H9 (cell line): ENCODE data around the gene SH3TC1. TPM values are rescaled to one million over a fixed set of nuclear protein-coding genes. Genes with fewer than 3 reads are reported as not detected.
A peak's percentile ranks its signal among the peaks of the same experiment; 100 is the strongest.

Source experiments
- DNase-seq: peaks from one replicate; pipeline ENCODE4 v3.0.0-alpha.2; 2017
- H2AFZ ChIP-seq: one replicate; pipeline ENCODE4 v1.6.1; 2013; ENCODE audit warnings: mild to moderate bottlenecking, low read length, control low read depth, moderate library complexity
- H2AK5ac ChIP-seq: 2 replicates; pipeline ENCODE4 v1.6.1; 2013; ENCODE audit warnings: low read length, control low read depth, mixed read lengths; ENCODE audit not compliant: insufficient read length
- H2BK120ac ChIP-seq: one replicate; pipeline ENCODE4 v1.6.1; 2013; ENCODE audit warnings: low read depth, mild to moderate bottlenecking, low read length, control low read depth, inconsistent platforms; ENCODE audit not compliant: poor library complexity, severe bottlenecking
- H2BK12ac ChIP-seq: 2 replicates; pipeline ENCODE4 v1.6.1; 2013; ENCODE audit warnings: low read length, control low read depth, mixed read lengths, low read depth; ENCODE audit not compliant: insufficient read length
- H2BK15ac ChIP-seq: 2 replicates; pipeline ENCODE4 v1.6.1; 2013; ENCODE audit warnings: low read depth, low read length, control low read depth
- H2BK20ac ChIP-seq: one replicate; pipeline ENCODE4 v1.6.1; 2013; ENCODE audit warnings: low read depth, mild to moderate bottlenecking, low read length, control low read depth, inconsistent platforms; ENCODE audit not compliant: poor library complexity, severe bottlenecking
- H2BK5ac ChIP-seq: 2 replicates; pipeline ENCODE4 v1.6.1; 2013; ENCODE audit warnings: low read length, control low read depth, mixed read lengths; ENCODE audit not compliant: insufficient read length
- H3K14ac ChIP-seq: 2 replicates; pipeline ENCODE4 v1.6.1; 2013; ENCODE audit warnings: low read length, control low read depth; ENCODE audit not compliant: insufficient read depth
- H3K18ac ChIP-seq: 2 replicates; pipeline ENCODE4 v1.6.1; 2013; ENCODE audit warnings: low read depth, mild to moderate bottlenecking, mixed read lengths, low read length, control low read depth; ENCODE audit not compliant: insufficient read length
- H3K23ac ChIP-seq: 2 replicates; pipeline ENCODE4 v1.6.1; 2013; ENCODE audit warnings: low read length, control low read depth, mixed read lengths, low read depth; ENCODE audit not compliant: insufficient read length
- H3K23me2 ChIP-seq: 2 replicates; pipeline ENCODE4 v1.6.1; 2013; ENCODE audit warnings: low read depth, mild to moderate bottlenecking, mixed read lengths, low read length, control low read depth; ENCODE audit not compliant: insufficient read length, poor library complexity, severe bottlenecking
- H3K27ac ChIP-seq: 2 replicates; pipeline ENCODE4 v1.5.1; 2013; ENCODE audit warnings: low read length, control low read depth, mixed read lengths, low read depth; ENCODE audit not compliant: insufficient read length
- H3K27me3 ChIP-seq: 2 replicates; pipeline ENCODE4 v1.6.1; 2013; ENCODE audit warnings: low read length, control low read depth, inconsistent platforms; ENCODE audit not compliant: insufficient read depth
- H3K4ac ChIP-seq: 2 replicates; pipeline ENCODE4 v1.6.1; 2013; ENCODE audit warnings: low read depth, mild to moderate bottlenecking, control low read depth, inconsistent platforms, low read length, moderate library complexity
- H3K4me1 ChIP-seq: 2 replicates; pipeline ENCODE4 v1.6.1; 2013; ENCODE audit warnings: low read length, control low read depth, inconsistent platforms; ENCODE audit not compliant: insufficient read depth
- H3K4me2 ChIP-seq: 2 replicates; pipeline ENCODE4 v1.6.1; 2013; ENCODE audit warnings: low read length, control low read depth, mixed read lengths; ENCODE audit not compliant: insufficient read length, insufficient read depth
- H3K56ac ChIP-seq: 2 replicates; pipeline ENCODE4 v1.6.1; 2013; ENCODE audit warnings: low read depth, mild to moderate bottlenecking, mixed read lengths, low read length, control low read depth; ENCODE audit not compliant: insufficient read length
- H3K79me1 ChIP-seq: 2 replicates; pipeline ENCODE4 v1.6.1; 2013; ENCODE audit warnings: low read depth, mild to moderate bottlenecking, moderate library complexity, low read length, control low read depth, inconsistent platforms; ENCODE audit not compliant: insufficient read depth, poor library complexity, severe bottlenecking
- H3K79me2 ChIP-seq: 2 replicates; pipeline ENCODE4 v1.6.1; 2013; ENCODE audit warnings: low read length, control low read depth, inconsistent platforms; ENCODE audit not compliant: insufficient read depth
- H3K9ac ChIP-seq: 2 replicates; pipeline ENCODE4 v1.6.1; 2013; ENCODE audit warnings: low read length, control low read depth, mixed read lengths; ENCODE audit not compliant: insufficient read length; ENCODE audit errors: extremely low read depth
- H3K9me3 ChIP-seq: one replicate; pipeline ENCODE4 v1.6.1; 2013; ENCODE audit warnings: low read depth, low read length, inconsistent platforms; ENCODE audit not compliant: control insufficient read depth
- H3T11ph ChIP-seq: one replicate; pipeline ENCODE4 v1.6.1; 2013; ENCODE audit warnings: mild to moderate bottlenecking, low read length, control low read depth, inconsistent platforms
- H4K20me1 ChIP-seq: one replicate; pipeline ENCODE4 v1.6.1; 2013; ENCODE audit not compliant: control insufficient read depth, insufficient read length, insufficient read depth
- H4K5ac ChIP-seq: 2 replicates; pipeline ENCODE4 v1.6.1; 2013; ENCODE audit warnings: low read depth, mild to moderate bottlenecking, mixed read lengths, low read length, control low read depth; ENCODE audit not compliant: insufficient read length
- H4K8ac ChIP-seq: replicated peaks from 2 replicates; pipeline ENCODE4 v1.6.1; 2013; ENCODE audit warnings: low read length, control low read depth, mixed read lengths, low read depth; ENCODE audit not compliant: insufficient read length
- H4K91ac ChIP-seq: 2 replicates; pipeline ENCODE4 v1.6.1; 2013; ENCODE audit warnings: low read depth, mild to moderate bottlenecking, moderate library complexity, mixed read lengths, low read length, control low read depth; ENCODE audit not compliant: insufficient read length
- H3K27ac Mint-ChIP-seq, 3 experiments: 2 replicates in 2 of 3; 3 replicates in 1 of 3; pipeline ENCODE4 v1.8.0; 2020 to 2021; ENCODE audit warnings: mixed read lengths in 3 of 3, mild to moderate bottlenecking in 1 of 3, moderate library complexity in 1 of 3
- H3K27me3 Mint-ChIP-seq: 2 replicates; pipeline ENCODE4 v1.8.0; 2021; ENCODE audit warnings: low read depth, mild to moderate bottlenecking, moderate library complexity, mixed read lengths
- H3K36me3 Mint-ChIP-seq, 3 experiments: 2 replicates in 2 of 3; 3 replicates in 1 of 3; pipeline ENCODE4 v1.8.0; 2020 to 2021; ENCODE audit warnings: low read depth in 3 of 3, mixed read lengths in 3 of 3; ENCODE audit not compliant: insufficient read depth in 1 of 3
- H3K4me1 Mint-ChIP-seq, 2 experiments: 2 replicates each; pipeline ENCODE4 v1.8.0; 2020; ENCODE audit warnings: mixed read lengths in 2 of 2
- H3K4me3 Mint-ChIP-seq, 2 experiments: 2 replicates in 1 of 2; 3 replicates in 1 of 2; pipeline ENCODE4 v1.8.0; 2020 to 2021; ENCODE audit warnings: mild to moderate bottlenecking in 2 of 2, mixed read lengths in 2 of 2, moderate library complexity in 1 of 2
- H3K9me3 Mint-ChIP-seq, 2 experiments: 2 replicates in 1 of 2; 3 replicates in 1 of 2; pipeline ENCODE4 v1.8.0; 2020; ENCODE audit warnings: mild to moderate bottlenecking in 2 of 2, mixed read lengths in 2 of 2, moderate library complexity in 1 of 2
- WGBS: extraction: QIAGEN DNeasy Blood & Tissue Kit; methylation state at CpG from one replicate; pipeline ENCODE4 v1.1.7; 2013; ENCODE audit warnings: missing lambda C conversion rate, low lambda C conversion rate, mixed read lengths; ENCODE audit not compliant: insufficient read length; ENCODE audit errors: extremely low coverage; 5-methylcytosine and 5-hydroxymethylcytosine counted together
- total RNA-seq: library from RNA; stranded (reverse); gene quantifications from 2 replicates; pipeline ENCODE4 v1.2.1, GENCODE V29; 2021
- TF ChIP-seq, protein P1 (sequence below): fragments of 200-600 bp; sonication (generic); conservative IDR thresholded peaks from 3 replicates; pipeline ENCODE4 v1.8.0; 2021; ENCODE audit warnings: antibody characterized with exemption, mild to moderate bottlenecking

The SH3TC1 gene
- total RNA-seq, 1 experiment from 2014 or later = 0.74 TPM

DNA sequence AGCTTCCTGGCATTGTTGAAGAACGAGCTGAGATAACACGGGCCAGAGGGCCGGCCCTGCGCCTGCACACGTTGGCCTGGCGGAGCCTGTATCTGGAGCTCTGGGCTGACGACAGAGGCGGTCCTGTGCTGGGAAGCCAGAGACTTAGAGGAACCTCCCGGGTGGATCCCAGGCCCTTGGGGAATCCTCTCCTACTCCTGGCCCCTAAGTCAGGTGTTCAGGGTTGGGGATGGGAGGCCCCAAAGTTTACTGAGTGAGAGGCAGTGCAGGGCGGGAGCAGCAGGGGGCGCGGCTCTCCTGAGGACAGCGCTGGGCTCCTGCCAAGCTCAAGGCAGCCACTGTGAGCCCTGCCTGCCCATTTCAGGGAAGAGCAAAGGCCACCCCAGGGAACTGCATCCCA, 68.0 kb downstream of the SH3TC1 start:
- H3K14ac ChIP-seq = no peak overlapping the region
- no peak overlapping the region for H2AK5ac ChIP-seq
- H3K36me3 Mint-ChIP-seq = no peaks in the 10 kb centered on the region
- H3T11ph ChIP-seq = no peak overlapping the region
- H3K9ac ChIP-seq = no peak overlapping the region
- no peak overlapping the region for H4K5ac ChIP-seq
- no peak overlapping the region for H4K91ac ChIP-seq
- no peaks in the 10 kb centered on the region for H3K79me1 ChIP-seq
- no CpG with 5 or more reads among the region's 13 CpGs for WGBS
- H3K27ac ChIP-seq = no peak overlapping the region
- no peak overlapping the region for H2AFZ ChIP-seq
- H4K8ac ChIP-seq = no peak overlapping the region
- H3K79me2 ChIP-seq = no peaks in the 10 kb centered on the region
- no peak overlapping the region for H3K18ac ChIP-seq
- no peak overlapping the region for H2BK15ac ChIP-seq
- no peak overlapping the region for H3K4me3 Mint-ChIP-seq
- H3K27me3 Mint-ChIP-seq = peaks cover 35% of the 10 kb centered on the region
- TF ChIP-seq, protein P1, sequence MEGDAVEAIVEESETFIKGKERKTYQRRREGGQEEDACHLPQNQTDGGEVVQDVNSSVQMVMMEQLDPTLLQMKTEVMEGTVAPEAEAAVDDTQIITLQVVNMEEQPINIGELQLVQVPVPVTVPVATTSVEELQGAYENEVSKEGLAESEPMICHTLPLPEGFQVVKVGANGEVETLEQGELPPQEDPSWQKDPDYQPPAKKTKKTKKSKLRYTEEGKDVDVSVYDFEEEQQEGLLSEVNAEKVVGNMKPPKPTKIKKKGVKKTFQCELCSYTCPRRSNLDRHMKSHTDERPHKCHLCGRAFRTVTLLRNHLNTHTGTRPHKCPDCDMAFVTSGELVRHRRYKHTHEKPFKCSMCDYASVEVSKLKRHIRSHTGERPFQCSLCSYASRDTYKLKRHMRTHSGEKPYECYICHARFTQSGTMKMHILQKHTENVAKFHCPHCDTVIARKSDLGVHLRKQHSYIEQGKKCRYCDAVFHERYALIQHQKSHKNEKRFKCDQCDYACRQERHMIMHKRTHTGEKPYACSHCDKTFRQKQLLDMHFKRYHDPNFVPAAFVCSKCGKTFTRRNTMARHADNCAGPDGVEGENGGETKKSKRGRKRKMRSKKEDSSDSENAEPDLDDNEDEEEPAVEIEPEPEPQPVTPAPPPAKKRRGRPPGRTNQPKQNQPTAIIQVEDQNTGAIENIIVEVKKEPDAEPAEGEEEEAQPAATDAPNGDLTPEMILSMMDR = peak; percentile 77
- H2BK12ac ChIP-seq = no peak overlapping the region
- peak; percentile 80 for DNase-seq
- H3K23me2 ChIP-seq = peaks cover 4% of the 10 kb centered on the region
- no peak overlapping the region for H3K27ac Mint-ChIP-seq
- no peak overlapping the region for H2BK20ac ChIP-seq
- H3K56ac ChIP-seq = no peak overlapping the region
- no peak overlapping the region for H3K23ac ChIP-seq
- no peak overlapping the region for H3K4me2 ChIP-seq
- no peak overlapping the region for H2BK120ac ChIP-seq
- no peak overlapping the region for H3K4ac ChIP-seq
- H4K20me1 ChIP-seq = no peaks in the 10 kb centered on the region
- H2BK5ac ChIP-seq = no peak overlapping the region
- peaks cover 0 to 15% of the 10 kb centered on the region in 2 experiments; a peak in 2 of 4 replicates for H3K4me1 Mint-ChIP-seq
- H3K4me1 ChIP-seq = no peaks in the 10 kb centered on the region
- H3K9me3 Mint-ChIP-seq = no peaks in the 10 kb centered on the region; a peak in 1 of 5 replicates
- peaks cover 9% of the 10 kb centered on the region; the same call in 1 of the 2 replicates for H3K27me3 ChIP-seq
- no peaks in the 10 kb centered on the region for H3K9me3 ChIP-seq
